ENCODE results near the gene TULP3.

TULP3 gene

DNA sequence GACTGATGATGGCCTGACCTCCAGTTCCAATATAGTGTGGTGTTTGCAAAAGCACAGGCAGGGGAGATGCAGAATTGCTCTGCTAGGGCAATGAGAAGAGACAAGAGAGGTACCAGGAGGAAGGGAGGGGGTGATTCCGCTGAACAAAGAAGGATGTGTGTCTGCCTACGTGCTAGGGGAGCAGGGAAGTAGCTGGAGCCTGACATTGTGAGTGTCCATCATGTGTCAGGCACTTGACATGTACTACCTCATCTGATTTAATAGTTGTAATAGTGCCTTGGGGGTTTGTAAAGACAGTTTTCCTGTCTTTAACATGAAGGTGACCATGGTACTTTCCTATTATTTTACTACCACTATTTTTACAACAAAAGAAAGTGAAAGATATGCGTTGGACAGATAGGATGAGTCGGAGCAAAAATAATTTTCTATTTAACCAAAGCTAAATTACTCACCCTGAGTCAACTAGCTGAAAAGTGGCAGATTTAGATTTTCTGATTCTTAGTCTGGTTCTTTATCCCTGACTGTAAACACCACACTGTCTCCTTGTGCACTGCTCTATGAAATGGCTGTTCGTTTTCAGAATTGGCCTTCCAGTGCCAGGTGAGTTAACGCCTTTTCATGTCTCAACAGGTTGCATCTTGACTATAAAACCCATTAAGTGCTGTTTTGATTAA lies 34.8 kb downstream of the TULP3 start:
- in situ Hi-C loops (cut with MboI; ENCODE audit: low sequenced_read_pairs) = no loop called here

DNA sequence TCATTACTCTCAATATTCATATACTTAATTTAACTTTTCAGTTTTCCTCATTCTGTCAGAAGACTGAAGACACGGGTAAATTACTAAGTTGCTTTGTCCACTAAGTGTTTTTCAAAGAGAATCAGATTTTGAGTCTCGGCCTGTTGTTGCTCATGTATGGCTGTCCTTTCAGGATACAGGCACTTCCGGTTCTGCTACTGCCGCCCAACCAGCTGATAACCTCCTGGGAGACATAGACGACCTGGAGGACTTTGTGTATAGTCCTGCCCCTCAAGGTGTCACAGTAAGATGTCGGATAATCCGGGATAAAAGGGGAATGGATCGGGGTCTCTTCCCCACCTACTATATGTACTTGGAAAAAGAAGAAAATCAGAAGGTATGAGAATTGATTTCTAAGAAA lies 40.2 kb downstream of the TULP3 start:
- in situ Hi-C loops (cut with MboI; ENCODE audit: low sequenced_read_pairs) = no loop called here

DNA sequence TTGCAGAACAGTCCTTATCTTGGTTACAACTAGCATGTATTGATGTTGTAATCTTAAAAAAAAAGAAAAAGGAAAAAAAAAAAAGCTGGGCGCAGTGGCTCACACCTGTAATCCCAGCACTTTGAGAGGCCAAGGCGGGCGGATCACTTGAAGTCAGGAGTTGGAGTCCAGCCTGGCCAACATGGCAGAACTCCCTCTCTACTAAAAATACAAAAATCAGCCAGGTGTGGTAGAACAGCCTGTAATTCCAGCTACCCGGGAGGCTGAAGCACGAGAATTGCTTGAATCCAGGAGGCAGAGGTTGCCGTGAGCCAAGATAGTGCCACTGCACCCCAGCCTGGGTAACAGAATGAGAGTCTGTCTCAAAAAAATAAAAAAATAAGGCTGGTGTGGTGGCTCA lies 42.9 kb downstream of the TULP3 start:
- in situ Hi-C loops (cut with MboI; ENCODE audit: low sequenced_read_pairs) = no loop called here

DNA sequence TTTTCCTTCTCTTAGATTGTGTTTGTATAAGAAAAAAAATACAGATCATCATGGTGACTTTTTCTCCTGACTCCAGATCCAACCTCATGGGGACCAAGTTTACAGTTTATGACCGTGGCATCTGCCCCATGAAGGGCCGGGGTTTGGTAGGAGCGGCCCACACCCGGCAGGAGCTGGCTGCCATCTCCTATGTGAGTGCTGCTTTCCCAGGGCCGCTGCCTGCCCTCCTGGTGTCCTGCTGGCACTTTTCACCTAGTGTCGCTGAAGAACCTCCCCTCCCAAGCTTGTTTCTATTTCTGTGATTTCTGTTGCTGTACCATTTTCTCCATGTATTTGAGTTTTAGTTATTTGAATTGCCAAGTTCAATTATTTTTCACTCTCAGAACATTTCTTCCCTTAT lies 43.7 kb downstream of the TULP3 start:
- in situ Hi-C loops (cut with MboI; ENCODE audit: low sequenced_read_pairs) = no loop called here

DNA sequence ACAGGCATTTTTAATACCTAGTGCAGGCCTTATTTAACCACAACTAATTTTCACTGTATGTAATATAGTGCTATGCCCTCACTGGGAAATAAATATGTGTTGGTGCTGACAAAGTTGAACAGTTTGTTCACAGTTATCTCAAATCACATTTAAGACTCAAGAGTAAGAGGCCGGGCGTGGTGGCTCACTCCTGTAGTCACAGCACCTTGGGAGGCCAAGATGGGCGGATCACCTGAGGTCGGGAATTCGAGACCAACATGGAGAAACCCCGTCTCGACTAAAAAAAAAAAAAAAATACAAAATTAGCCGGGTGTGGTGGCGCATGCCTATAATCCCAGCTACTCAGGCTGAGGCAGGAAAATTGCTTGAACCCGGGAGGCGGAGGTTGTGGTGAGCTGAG lies 45.6 kb downstream of the TULP3 start:
- in situ Hi-C loops (cut with MboI; ENCODE audit: low sequenced_read_pairs) = no loop called here

DNA sequence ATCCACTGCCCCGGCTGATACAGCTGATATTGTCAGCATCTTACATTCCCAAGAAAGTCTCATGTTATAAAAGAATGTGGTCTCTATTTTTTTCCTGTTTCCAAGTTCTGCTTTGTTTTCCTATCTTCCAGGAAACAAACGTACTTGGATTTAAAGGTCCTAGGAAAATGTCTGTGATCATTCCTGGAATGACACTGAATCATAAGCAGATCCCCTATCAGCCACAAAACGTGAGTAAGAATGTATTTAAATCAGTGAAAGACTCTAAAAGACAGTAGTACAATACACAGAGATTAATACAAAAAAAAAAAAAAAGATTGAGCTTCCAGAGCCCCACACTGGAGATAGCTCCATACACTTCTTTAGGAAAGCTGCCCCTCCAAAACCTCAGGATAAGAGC lies 46.8 kb downstream of the TULP3 start:
- in situ Hi-C loops (cut with MboI; ENCODE audit: low sequenced_read_pairs) = no loop called here

DNA sequence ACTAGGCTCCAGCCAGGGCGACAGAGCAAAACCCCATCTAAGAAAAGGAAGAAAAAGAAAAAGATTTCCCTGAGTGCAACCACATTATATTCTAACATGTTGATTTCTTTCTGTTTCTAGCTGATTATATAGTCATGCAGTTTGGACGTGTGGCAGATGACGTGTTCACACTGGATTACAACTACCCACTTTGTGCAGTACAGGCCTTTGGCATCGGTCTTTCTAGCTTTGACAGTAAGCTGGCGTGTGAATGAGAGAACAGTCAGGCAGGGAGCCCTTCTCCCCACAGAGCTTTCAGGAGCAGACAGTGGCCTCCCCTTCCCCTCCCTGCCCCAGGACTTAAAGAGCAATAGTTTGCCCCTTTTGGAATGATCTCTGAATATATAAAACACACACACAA lies 48.5 kb downstream of the TULP3 start:
- in situ Hi-C loops (cut with MboI; ENCODE audit: low sequenced_read_pairs) = no loop called here

DNA sequence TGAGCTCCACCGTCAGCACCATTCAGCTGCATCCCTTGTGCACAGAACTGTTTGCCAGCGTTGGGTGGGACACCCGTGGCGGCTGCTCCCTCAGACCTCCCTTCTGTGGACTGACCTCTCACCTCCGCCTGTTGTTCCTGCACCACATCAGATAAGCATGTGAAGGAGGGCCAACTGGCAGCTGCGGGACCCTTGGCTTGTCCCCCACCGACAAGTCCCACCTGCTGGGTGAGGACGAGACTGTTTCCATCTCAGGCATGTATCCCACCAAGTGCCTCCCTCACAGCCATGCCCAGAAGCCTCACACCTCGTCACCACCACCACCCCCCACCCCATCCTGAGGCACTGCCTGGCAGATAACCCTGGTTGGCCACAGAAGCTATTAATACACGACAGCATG lies 49.9 kb downstream of the TULP3 start:
- in situ Hi-C loops (cut with MboI; ENCODE audit: low sequenced_read_pairs) = no loop called here

DNA sequence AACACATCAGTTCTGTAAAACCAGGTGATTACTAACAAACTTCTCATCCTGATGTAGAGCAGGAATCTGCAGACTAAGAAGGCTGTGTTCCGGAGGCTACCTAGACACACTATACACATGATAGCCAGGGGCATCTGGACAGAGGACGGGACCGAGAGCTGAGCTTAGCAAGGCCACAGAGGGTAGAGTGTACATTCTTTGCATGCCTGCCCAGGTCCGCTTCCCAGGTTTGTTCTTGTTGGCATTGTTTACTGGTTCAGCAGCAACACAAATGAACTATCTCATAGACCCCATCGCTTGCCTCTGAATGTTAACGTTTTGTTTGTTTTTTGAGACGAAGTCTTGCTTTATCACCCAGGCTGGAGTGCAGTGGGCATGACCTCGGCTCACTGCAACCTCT lies 50.8 kb downstream of the TULP3 start:
- in situ Hi-C loops (cut with MboI; ENCODE audit: low sequenced_read_pairs) = no loop called here

DNA sequence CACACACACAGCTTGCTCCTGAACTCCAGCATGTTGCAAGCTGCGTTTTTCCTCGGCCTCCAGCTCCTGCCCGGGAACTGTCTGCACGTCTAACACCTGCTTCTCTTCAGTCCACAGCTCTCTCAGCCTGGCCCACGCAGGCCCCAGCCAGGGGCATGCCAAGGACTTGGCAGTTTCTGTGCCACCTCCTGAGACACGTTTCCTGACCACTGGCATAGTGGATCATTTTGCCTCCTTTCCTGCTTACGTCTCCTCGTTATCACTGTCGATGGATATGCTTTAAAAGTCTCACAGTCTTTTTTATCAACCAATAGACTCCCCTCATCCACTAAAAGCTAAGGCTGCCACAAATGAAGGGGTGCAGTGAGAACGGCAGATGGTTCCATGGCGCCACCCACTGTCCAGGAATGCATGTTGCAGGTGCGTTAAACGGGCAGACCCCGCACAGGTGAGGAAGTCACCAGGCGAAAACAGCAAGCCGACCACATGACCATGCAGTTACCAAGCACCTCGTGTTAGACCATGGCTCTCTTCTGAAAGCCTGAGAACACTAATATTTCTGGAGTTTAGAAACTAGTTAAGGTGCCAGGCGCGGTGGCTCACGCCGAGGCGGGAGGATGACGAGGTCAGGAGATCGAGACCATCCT lies 53.8 kb downstream of the TULP3 start:
- in situ Hi-C loops (cut with MboI; ENCODE audit: low sequenced_read_pairs) = no loop called here

DNA sequence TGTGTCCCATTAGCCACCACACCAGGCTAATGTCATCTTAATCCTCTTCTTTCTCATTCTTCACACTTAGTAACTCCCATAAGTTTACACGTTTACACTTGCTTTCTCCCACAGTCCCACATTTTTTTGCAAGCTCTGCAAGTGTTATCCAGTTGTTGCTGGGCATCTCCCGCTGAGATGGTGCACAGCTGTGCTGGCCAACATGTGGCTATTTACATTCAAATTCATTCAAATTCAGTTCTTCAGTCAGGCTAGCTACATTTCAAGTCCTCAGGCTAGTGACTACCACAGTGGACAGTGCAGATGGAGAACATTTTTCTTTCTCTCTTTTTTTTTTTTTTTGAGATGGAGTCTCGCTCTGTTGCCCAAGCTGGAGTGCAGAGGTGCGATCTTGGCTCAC lies 58.7 kb downstream of the TULP3 start:
- in situ Hi-C loops (cut with MboI; ENCODE audit: low sequenced_read_pairs) = no loop called here

DNA sequence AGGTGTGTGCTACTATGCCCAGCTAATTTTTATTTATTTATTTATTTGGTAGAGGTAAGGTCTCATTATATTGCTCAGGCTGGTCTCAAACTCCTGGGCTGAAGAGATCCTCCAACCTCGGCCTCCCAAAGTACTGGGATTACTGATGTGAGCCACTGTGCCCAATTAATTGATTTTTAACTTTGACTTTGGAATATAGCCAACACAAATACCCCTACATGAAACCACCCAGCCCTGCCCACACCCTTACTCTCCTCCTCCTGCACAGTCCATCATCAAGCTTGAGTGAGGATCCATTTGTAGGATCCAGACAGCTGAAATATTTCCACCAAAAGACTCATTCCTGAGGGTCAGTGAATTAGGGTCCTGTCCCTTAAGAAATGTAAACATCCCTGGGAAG lies 65.2 kb downstream of the TULP3 start:
- in situ Hi-C loops (cut with MboI; ENCODE audit: low sequenced_read_pairs) = no loop called here

DNA sequence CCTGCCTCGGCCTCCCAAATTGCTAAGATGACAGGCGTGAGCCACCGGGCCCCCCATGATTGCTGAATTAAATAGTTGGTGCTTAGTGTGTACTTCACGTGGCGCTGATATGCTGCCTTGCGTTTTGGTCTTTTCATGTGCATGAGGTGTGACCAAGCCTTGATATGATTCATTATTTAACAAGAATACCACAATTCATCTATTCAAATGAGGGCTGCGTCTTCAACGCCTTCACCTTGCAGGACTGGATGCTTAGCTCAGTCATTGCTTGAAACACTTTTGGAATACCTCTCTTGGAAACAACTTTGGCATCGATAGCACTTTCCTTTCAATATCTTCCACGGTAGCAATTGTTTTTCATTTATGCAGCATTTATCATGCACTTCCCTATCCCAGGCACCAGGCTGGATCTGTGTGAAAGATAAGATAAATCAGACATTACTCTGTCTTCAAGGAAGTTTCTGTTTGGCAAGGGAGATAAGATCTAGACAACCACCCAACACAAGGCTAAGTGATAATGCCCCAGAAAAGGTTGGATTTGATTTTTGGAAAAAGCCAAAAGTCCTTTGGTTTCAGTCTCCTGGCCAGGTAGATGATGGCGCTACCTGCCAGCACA lies 67.2 kb downstream of the TULP3 start:
- in situ Hi-C loops (cut with MboI; ENCODE audit: low sequenced_read_pairs) = no loop called here

DNA sequence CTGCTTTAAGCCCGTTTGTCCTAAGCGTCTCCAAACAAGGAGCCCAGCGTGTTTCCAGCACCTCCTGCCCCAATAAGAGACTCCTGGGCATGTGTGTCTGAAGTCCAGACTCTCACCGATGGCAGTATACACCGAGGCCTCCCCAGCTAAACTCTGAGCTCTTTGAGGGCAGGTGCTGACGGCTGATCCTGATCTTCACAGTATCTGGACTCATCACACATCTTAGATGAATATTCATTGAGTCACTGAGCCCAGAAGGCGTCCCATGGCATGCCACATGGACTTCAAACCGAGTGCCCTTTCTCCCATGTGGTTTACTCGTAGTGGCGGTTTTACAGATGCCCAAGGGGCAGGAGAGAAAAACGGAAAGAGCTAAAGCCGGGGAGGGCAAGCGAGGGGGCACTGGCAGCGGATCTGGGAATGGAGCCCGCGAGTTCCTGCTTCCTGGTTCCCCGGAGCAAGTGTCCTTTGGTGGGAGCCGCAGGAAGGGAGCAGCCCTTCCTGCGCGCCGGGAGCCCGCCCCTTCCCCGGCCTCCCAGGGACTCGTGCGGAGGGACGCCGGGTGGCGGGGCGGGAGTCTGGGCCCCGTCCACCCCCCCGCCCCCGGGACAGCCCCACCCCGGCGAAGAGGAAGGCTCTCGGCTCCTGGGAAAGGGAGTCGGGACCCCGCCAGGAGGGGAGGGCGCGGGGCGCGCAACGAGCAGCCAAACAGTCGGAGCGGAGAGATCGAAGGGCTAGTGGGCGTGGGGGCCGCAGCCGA lies 67.9 kb downstream of the TULP3 start:
- in situ Hi-C loops (cut with MboI; ENCODE audit: low sequenced_read_pairs) = no loop called here

DNA sequence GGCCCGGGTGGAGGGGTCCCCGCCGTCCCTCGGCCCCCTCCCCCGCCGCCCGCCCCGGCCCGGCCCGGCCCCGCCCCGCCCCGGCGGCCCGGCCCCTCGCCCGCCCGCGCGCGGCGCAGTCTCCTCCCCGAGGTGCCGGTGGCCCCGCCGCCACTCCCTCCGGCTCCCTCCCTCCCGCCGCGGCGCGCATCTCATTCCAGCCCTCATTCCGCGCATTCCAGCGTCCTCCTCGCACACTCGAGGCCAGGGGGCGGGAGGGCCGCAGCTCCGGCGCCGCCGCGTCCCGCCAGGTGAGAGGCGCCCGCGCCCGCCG lies 68.5 kb downstream of the TULP3 start, which contains the start of gene TEAD4:
Gene TEAD4 (plus strand): TSS at position 206 of the 313 bp plus-strand sequence.
- in situ Hi-C loops (cut with MboI; ENCODE audit: low sequenced_read_pairs) = no loop called here

DNA sequence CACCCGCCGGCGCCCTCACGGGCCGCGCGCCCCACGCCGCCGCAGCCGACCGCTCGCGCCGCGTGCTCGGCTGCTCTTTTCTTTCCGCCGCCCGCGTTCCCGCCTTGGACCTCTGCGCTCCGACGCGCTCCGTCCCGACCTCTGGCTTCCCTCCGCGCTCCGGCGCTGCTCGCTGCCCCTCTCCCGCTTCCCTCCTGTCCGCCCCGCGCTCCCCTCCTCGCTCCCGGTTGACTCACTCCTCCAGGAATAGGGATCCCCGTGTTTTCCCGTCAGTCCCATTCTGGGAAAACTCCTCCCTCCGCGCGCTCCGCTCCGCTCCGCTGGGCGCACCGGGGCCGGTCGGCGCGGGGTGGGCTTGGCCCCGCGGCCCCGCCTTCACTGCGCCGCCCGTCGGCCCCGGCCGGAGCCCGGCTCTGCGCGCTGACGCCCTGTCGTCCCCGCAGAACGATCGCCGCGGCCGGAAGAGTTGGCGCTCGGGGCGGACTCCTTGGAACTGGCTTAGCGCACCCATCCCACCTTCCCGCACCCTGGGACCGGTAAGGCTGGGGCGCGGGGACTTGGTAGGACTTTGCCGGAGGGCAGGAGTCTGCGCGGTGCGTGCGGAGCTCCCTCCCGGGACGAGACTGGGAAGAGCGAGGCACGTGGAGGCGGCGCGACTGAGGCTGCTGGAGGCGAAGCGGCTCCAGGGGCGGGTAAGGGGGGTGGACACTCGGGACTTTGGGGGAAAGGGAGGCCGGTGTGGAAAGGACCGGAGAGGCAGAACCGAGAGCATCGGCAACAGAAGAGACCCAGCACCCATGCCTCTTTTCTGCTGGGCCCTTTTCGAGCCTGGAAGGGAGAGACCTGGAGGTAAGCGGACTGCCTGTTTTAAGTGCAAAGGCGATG lies 69.1 kb downstream of the TULP3 start:
- in situ Hi-C loops (cut with MboI; ENCODE audit: low sequenced_read_pairs) = no loop called here

DNA sequence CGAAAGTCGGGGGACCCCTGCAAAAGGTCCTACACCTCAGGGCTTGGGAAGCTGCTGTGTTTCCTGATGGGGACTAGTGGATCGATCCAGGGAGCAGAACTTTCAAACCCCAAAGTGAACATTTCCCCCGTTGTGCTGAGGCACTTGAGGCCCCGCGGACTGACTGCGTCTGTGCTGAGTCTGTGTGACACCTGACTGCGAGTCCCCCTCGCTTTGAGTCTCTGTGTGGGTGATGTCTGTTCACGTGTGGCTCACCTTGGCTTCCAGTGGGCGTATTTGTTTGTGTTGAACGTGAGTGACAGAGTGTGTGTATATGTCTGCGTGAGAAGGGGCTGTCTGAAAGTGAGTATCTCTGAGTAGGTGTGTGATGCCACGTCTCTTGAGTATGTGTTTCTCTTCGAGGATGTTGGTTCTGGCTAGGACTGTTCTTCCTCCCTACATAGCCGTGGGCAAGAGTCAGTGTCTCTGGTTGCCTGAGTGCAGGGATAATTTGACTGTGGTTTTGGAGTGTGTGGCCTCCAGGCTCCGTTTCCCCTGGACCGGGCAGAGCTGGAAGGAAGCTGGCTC lies 69.8 kb downstream of the TULP3 start:
- in situ Hi-C loops (cut with MboI; ENCODE audit: low sequenced_read_pairs) = no loop called here

DNA sequence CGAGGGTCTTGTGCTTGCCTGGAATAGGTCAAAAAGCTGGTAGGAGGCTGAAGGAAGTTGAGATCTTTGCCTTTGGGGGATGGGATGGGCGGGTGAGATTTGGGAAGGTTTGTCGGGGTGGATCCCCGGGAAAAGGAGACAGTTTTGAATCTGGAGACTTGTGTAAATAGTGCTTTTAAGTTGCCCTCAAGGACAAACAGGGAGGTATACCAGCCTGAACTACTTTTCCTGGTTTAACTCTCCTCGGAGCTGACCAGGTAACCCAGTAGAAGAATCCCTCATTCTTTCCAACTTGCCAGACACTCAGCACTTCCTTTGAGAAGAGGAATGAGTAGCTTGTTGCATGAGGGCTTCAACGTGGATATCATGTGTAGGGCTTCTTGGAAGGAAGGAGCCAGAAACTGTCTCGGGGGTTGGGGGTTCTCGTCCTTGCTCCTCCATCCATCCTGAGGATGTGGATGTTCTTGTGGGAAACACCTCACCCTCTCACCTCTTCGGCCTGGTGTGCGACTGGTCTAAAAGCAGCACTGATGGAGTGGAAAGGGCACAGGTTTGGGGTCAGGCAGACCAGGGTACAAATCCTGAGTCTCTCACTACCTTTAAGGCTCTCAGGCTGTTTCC lies 70.4 kb downstream of the TULP3 start:
- in situ Hi-C loops (cut with MboI; ENCODE audit: low sequenced_read_pairs) = no loop called here

DNA sequence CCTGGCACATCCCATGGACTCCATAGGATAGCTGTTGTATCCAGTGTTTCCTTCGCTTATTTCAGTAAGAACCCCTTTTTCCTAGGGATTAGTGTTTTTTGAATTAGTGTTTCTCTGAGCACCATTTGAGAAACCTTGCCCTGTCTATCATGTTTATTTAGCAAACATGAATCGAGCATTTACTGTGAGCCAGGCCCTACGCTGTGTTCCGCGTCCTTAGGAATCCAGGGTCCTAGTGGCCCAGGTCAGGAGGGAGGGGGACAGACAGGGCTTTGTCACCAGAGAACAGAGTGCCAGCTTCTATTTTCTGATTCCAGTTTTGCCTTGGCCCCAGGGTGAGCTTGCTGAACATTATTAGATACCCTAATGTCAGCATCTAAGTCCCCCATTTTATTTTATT lies 71.0 kb downstream of the TULP3 start:
- in situ Hi-C loops (cut with MboI; ENCODE audit: low sequenced_read_pairs) = no loop called here

DNA sequence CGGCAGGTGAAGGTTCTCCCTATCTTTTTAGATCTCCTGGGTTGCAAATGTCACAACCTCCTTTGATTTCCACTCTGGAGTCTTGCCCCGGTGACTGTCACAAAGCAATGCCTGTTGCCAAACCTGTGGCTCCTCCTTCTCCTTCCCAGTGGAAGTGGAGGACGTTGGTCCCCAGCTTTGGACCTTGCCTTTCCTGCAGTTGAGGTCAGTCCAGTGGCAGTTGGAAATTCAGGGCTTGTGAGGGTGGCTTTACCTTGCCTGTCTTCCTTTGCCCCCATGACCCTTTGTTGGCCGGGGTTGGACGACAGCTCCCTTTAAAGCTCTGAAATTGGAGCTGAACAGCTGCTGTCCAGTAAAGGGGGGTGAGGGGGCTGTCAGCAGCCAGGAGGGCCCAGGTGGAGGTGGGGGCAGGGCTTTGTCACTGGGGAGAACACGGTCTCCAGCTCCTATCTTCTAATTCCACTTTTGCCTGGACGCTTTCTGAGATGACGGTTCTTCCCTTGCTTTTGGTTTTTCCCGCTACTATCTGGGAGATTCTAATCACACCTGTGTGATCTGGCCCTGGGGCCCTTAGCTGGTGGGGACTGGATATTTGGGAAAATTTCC lies 72.6 kb downstream of the TULP3 start:
- in situ Hi-C loops (cut with MboI; ENCODE audit: low sequenced_read_pairs) = no loop called here

Measured in hTERT RPE-1 (cell line).